HCEC 1CT (cell line): ENCODE data around the gene CHST3.

ENCODE experiments used
- DNase-seq: peaks from one replicate; pipeline ENCODE4 v3.0.0-alpha.2; 2017

CHST3 gene

DNA sequence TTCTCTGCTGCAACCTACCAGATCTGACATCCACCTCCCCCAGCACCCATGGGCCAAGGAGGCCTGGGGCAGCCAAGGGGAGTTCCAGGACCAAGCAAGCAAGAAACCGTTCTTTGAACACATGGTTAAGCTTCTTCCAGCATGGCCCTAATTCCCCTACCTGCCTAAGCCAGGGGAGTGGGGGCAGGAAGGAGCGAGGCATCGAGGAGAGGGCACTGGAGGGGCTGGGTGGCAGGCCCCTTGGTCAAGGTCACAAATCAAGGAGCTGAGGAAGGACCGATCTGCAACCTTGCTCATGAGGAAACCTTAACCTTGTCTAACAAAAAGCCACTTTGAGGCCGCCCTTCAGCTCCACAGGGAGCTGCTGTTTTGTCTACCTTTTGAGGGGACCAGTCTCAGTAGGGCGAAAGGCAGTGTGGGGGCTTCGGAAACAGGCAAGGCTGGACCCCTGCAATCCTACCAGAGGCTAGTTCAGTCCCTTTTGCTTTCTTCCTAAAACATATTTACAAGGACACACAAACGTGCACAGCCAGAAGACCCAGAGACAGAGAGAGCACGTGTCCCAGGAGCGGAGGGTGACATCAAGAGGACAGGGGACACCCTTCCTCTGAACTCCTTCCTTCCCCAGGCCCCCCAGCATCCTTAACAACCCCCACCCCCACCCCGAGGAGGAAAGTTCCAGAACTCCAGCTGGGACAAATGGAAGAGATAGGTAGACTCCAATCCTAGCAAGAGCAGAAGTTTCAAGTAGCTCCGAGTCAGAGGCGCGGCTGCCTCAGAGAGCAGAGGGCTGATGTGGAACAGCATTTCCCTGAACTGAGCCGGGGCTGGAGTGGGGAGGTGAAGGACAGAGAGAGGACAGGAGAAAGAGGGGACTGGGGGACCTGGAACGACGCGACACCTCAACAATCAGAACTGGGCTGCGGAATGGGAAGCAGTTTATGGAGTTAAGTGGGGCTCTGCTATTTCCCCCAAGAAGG is 95.9 kb downstream of the CHST3 start:
- no peak for DNase-seq

DNA sequence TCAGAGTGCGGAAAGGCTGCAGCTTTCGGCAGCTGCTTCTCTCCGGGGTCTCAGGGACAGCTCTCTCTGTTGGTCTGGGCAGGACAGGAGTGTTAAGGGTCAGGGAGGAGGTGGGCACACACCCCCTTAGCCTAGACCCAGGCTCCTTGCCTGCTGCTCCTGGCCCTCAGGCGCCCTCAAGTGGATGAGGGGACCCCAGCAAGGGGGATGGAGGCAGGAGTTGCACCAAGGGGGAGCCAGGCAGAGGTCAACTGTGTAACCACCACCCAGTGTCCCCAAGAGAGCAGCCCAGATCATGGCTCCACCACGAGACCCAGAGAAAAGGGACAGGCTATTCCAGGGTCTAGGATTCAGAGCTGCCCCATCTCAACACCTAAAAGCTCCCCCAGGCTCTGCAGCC is 97.3 kb downstream of the CHST3 start:
- no peak for DNase-seq

DNA sequence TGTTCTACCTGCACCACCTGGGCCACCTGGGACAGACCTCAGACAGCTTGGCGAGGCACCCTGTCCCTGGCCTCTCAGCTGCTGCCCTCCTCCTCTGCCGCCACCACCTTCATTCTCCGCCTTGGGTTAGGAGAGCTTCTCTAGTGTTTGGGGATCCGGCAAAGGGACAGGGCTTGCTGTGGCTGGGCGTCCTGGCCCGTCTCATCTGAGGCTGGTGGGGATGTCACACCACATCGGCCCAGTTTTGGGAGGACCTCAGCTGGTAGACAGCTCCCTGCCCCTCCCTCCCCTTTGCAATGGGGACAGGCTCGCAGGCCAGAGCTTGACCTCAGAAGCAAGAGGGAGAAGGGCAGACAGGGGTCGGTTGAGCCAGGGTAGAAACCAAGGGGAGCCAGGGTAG is 97.7 kb downstream of the CHST3 start:
- DNase-seq = no peak

DNA sequence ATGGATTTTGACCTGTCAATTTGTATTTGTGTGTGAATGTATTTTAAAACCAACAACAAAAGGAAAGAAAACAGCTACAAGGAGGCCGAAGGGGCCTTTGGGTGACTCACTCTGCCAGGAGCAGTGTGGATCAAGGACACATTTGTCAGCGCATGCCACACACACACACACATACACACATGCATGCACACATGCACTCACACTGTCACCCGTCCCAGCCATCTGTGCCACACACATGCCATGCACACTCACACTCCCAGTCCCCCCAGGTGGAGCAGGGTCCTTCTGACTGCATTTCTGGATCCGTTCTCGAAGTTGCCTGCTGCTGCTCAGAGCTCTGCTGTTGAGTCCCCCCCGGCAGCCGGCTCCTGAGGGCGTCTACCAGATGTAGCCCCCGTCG is 98.2 kb downstream of the CHST3 start:
- DNase-seq = no peak
